T1000 (cell line): Measurements from ENCODE around the gene INTS2.
A peak's percentile ranks its signal among the peaks of the same experiment; 100 is the strongest.
"Not testable (repeated sequence)": the region's sequence is repeated elsewhere in the genome, so short reads cannot be mapped to it uniquely, and the experiment has no call there.

Experiments used
- DNase-seq: peaks from one replicate; lab custom pipeline; 2025; ENCODE audit warnings: mixed read lengths; lab: John Stamatoyannopoulos, UW

INTS2 gene

GRCh38 chr17:61849674-61850073, 78.1 kb downstream of the INTS2 start:
- no peak for DNase-seq

DNA sequence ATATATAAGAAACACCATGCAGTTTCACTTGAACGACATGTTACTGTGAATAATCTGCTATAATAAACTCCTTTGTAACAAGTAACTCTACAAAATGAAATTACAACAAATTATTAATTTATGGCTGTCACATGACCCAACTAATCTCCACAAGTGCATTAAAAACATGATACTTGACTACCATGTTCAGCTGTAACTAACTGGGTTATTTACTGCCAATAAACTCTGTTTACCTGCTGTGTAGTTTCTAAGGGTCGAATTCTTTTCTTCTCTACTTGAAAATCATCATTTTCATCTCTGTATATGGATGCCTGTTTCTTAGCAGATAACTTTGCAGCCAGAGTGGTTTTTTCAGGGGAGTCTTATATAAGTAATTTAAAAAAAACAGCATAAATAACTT, 78.9 kb downstream of the INTS2 start:
- DNase-seq = no peak

DNA sequence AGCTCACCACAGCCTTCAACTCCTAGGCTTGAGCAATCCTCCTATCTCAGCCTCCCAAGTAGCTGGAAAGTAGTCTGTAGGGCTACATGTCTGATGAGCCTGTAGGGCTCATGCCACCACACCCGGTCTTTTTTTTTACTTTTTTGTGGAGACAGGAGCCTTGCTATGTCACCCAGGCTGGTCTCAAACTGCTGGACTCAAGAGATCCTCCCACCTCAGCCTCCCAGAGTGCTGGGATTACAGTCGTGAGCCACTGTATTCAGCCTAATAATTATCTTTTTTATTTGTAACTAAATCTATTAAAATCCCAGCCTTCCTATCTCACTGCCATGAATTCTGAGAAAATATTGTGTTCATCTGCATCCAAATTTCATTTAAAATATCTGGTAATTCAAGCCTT, 79.5 kb downstream of the INTS2 start:
- no peak for DNase-seq

DNA sequence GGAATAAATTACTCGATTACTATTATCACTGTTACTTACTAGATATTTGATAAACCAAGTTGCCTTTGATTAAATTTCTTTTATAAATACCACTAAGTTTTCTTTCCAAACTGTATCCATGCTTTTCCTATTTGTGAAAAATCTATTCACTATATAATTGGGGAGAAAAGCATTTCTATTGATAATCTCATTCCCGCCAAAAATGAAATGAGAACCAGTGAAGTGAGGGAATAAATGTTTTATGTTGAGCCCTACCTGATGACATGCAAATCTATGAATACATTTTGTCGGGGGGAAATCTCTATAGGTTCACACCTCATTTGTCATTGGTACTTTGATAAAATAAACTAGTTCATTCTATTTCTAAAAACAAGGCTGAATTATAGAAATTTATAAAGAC, 80.1 kb downstream of the INTS2 start:
- no peak for DNase-seq

DNA sequence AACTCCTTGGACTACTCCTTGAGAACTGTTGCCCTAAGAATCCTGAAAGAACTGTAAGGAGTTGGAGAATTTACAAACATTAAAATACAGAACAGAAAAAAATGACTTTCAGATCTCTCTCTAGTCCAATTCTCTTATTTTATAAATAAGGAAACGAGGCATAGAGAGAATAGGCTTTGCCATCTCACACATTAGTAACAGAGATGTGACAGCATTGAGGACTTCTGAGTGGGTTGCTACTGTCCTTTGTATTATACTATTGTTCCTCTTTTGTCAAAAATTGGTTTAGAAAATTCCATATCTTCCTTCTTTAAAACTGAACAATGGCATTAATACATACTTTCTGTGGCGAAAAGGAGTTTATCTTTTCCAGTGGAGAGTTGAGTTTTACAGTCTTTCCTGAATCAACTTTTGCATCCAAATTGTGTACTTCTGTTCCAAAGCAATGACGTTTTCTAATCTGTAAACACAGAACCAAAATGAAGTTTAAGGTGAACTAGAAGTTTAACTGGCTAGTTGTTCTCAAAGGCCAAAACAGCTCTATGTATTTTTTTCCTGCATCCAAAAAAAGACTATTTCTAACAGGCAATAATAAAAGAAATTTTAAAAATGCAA, 80.9 kb downstream of the INTS2 start:
- DNase-seq = no peak

GRCh38 chr17:61846088-61846487, 81.7 kb downstream of the INTS2 start:
- no peak for DNase-seq

- DNase-seq = no peak
These were observed 84.3 kb downstream of the INTS2 start for GRCh38 chr17:61843435-61843834.

DNA sequence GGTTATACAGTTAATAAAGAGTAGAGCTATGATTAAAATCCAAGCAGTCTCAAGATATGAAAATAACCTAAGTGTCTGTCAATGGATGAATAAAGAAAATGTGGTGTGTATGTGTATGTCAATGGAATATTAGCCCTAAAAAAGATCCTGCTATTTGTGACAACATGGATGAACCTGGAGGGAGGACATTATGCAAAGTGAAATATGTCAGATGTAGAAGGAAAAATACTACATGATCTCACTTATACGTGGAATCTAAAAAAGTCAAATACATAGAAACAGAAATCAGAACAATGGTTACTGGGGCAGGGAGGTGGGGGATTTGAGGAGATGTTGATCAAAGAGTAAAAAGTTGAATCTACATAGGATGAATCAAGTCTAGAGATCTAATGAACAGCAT, 84.9 kb downstream of the INTS2 start:
- DNase-seq = no peak

DNA sequence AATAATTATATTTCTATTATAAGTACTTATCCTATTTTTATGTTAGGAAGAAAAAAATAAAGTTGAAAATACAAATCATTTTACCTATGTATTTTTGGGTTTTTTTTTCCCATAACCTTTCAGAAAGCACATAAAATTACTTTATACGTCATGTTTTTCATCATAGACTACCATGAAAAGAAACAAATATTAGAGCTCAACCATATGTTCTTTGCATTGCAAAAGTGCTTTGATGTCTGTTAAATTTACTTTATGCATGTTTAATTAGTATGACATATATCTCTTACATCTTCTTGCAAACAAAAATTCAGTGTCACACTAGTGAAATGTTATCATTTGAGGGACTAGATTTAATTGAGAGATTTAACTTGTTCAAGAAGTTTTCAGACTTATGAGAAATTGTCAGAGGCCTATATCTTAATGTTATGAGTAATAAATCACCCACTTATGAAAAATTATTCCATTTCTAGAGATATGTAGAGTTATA, 88.4 kb downstream of the INTS2 start:
- DNase-seq = no peak

DNA sequence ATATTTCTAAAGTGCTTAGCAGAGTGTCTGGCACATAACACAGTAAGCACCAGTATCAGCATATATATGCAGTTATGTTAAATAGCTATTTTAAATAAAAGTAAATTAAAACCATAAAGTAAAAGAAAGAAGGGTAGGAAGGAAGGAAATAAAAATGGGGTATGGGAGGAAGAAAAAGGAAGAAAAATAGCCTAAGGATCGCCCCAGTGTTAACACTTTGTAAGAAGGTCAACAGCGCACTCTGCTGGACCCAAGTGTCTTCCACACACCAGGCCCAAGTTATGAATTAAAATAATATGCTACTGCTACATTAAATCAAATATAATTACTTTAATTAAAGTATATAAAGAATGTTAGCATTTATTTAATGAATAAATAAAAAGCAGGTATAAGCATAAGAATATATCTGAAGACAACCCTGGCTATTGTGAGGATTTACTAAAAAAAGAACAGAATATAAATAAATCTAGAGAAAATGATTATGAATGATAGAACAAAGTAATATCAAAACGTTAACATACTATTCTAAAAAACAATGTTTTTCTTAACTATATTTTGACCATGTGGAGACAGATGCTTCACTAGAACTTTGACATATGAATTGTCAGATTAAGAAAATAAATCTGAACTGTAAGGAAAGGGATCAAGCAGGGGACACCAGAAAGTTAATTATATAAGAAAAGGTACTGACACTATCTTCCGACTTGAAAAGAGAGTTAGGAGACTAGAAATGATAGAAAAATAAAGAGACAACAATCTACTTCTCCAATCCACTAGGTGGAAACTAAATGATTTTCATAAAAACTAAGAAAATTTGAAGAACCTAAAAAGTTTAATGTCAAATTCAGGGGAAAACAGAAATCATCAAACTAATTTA, 90.4 kb downstream of the INTS2 start:
- peak; percentile 48 for DNase-seq

- no peak for DNase-seq
These were observed 91.3 kb downstream of the INTS2 start for GRCh38 chr17:61836266-61837174.

- no peak for DNase-seq
These were observed 92.2 kb downstream of the INTS2 start for GRCh38 chr17:61835606-61836005.

- no peak for DNase-seq
These were observed 93.2 kb downstream of the INTS2 start for GRCh38 chr17:61834610-61835009.

GRCh38 chr17:61833536-61834193, 94.1 kb downstream of the INTS2 start:
- peak; percentile 49 for DNase-seq

GRCh38 chr17:61832463-61832862, 95.3 kb downstream of the INTS2 start:
- DNase-seq = no peak

GRCh38 chr17:61831099-61831498, 96.7 kb downstream of the INTS2 start:
- DNase-seq = no peak

DNA sequence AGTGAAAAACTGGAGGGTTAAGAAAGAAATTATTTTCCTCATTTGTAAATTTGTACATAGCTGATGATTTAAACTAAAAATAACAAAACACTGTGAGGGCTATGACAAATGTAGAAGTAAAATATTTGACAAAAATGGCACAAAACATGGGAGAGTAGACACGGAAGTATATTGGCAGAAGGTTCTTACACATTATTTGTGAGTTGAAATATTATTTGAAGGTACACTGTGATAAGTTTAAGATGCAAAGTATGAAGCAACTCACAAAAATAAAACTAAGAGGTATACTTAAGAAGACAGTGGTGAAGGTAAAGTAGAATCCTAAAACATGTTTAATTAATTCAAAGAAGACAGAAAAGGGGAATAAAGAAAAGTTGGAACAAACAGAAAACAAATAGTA, 99.1 kb downstream of the INTS2 start:
- DNase-seq = no peak

DNA sequence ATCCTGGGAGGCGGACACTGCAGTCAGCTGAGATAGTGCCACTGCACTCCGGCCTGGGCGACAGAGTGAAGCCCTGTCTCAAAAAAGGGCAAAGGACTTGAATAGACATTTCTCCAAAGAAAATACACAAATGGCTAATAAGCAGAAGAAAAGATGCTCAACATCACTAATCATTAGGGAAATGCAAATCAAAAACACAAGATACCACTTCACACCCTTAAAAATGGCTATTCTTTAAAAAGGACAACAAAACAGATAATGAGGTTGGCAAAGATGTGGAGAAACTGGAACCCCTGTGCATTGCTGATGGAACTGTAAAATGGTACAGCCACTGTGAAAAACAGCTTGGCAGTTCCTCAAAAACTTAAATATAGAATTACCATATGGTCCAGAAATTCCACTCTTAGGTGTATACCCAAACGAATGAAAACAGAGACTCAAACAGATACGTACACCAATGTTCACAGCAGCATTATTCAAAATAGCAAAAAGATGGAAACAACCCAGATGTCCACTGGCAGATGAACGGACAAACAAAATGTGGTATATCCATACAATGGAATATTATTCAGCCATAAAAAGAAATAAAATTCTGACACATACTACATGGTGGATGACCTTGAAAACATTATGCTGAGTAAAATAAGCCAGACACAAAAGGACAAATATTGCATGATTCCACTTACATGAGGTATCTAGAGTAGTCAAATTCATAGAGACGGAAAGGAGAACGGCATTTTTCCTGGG, 100.0 kb downstream of the INTS2 start:
- DNase-seq = no peak

GRCh38 chr17:61826866-61827265, 100.9 kb downstream of the INTS2 start:
- DNase-seq = not testable (repeated sequence)

DNA sequence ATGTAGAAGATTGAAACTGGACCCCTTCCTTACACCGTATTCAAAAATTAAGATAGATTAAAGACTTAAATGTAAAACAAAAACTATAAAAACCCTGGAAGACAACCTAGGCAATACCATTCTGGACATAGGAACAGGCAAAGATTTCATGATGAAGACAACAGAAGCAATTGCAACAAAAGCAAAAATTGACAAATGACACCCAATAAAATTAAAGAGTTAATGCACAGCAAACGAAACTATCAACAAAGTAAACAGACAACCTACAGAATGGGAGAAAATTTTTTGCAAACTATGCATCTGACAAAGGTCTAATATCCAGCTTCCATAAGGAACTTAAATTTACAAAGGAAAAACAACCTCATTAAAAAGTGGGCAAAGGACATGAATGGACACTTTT, 101.6 kb downstream of the INTS2 start:
- not testable (repeated sequence) for DNase-seq
